SK-N-SH treated with all-trans-retinoic acid at 6 μM for 48 hours (cell line): ENCODE results near the gene TNFRSF12A.

Experiments
- ATAC-seq: fragments of 200-7000 bp; cut with Tn5 transposase; 3 replicates; pipeline ENCODE4 v1.9.1; 2020; ENCODE audit warnings: mild to moderate bottlenecking, moderate library complexity
- ARNTL ChIP-seq: fragments of 450-650 bp; formaldehyde crosslinking; IDR thresholded peaks from 2 replicates; pipeline ENCODE4 v1.5.0; 2020; ENCODE audit warnings: low read depth, mild to moderate bottlenecking, moderate library complexity, borderline replicate concordance
- BACH2 ChIP-seq: fragments of 250-450 bp; sonication (Bioruptor Pico); IDR thresholded peaks from 2 replicates; pipeline ENCODE4 v1.9.0; 2021; ENCODE audit warnings: mild to moderate bottlenecking, borderline replicate concordance
- CSDC2 ChIP-seq: fragments of 250-450 bp; sonication (Bioruptor Pico); IDR thresholded peaks from 2 replicates; pipeline ENCODE4 v1.5.0; 2020; ENCODE audit warnings: mild to moderate bottlenecking, moderate library complexity
- GLIS3 ChIP-seq: fragments of 250-450 bp; sonication (Bioruptor Pico); IDR thresholded peaks from 2 replicates; pipeline ENCODE4 v1.5.0; 2020; ENCODE audit warnings: mild to moderate bottlenecking, moderate library complexity
- ISL1 ChIP-seq: fragments of 250-450 bp; sonication (Bioruptor Pico); IDR thresholded peaks from 2 replicates; pipeline ENCODE4 v2.1.2; 2022; ENCODE audit warnings: mild to moderate bottlenecking, moderate library complexity
- OSR1 ChIP-seq: fragments of 250-450 bp; sonication (Bioruptor Pico); IDR thresholded peaks from 2 replicates; pipeline ENCODE4 v1.8.0; 2022; ENCODE audit warnings: moderate library complexity, mild to moderate bottlenecking, inconsistent platforms
- PPARA ChIP-seq: fragments of 250-450 bp; sonication (Bioruptor Pico); IDR thresholded peaks from 2 replicates; pipeline ENCODE4 v1.5.0; 2020; ENCODE audit warnings: mild to moderate bottlenecking, borderline replicate concordance
- RARB ChIP-seq: fragments of 250-450 bp; sonication (Bioruptor Pico); IDR thresholded peaks from 2 replicates; pipeline ENCODE4 v1.8.0; 2021; ENCODE audit warnings: mild to moderate bottlenecking, moderate library complexity
- SNAI2 ChIP-seq: fragments of 250-450 bp; sonication (Bioruptor Pico); IDR thresholded peaks from 2 replicates; pipeline ENCODE4 v1.5.0; 2020; ENCODE audit warnings: mild to moderate bottlenecking, moderate library complexity
- TCF4 ChIP-seq: fragments of 250-450 bp; sonication (Bioruptor Pico); IDR thresholded peaks from 2 replicates; pipeline ENCODE4 v1.8.0; 2021; ENCODE audit warnings: mild to moderate bottlenecking, moderate library complexity, borderline replicate concordance
- ZC3H10 ChIP-seq: fragments of 250-450 bp; sonication (Bioruptor Pico); IDR thresholded peaks from 2 replicates; pipeline ENCODE4 v1.5.1; 2021; ENCODE audit warnings: mild to moderate bottlenecking, moderate library complexity
- ZFP30 ChIP-seq: fragments of 450-650 bp; formaldehyde crosslinking; IDR thresholded peaks from 2 replicates; pipeline ENCODE4 v1.5.0; 2022; ENCODE audit warnings: mild to moderate bottlenecking, moderate library complexity
- ZNF565 ChIP-seq: fragments of 450-650 bp; formaldehyde crosslinking; conservative IDR thresholded peaks from 2 replicates; pipeline ENCODE4 v1.5.0; 2020; ENCODE audit warnings: low read depth, mild to moderate bottlenecking, moderate library complexity
- ZNF8 ChIP-seq: fragments of 450-650 bp; formaldehyde crosslinking; IDR thresholded peaks from 2 replicates; pipeline ENCODE4 v1.5.0; 2020; ENCODE audit warnings: mild to moderate bottlenecking, moderate library complexity
- TF ChIP-seq, protein P1 (sequence below): fragments of 250-450 bp; sonication (Bioruptor Pico); IDR thresholded peaks from 2 replicates; pipeline ENCODE4 v1.8.0; 2020; ENCODE audit warnings: mild to moderate bottlenecking, moderate library complexity, borderline replicate concordance
- TF ChIP-seq, protein P2 (sequence below): fragments of 250-450 bp; sonication (Bioruptor Pico); IDR thresholded peaks from 2 replicates; pipeline ENCODE4 v1.5.1; 2021; ENCODE audit warnings: mild to moderate bottlenecking, moderate library complexity
- TF ChIP-seq, protein P3 (sequence below): fragments of 250-450 bp; sonication (Bioruptor Pico); IDR thresholded peaks from 2 replicates; pipeline ENCODE4 v1.5.1; 2020; ENCODE audit warnings: low read depth, mild to moderate bottlenecking, moderate library complexity
- TF ChIP-seq, protein P4 (sequence below): fragments of 250-450 bp; sonication (Bioruptor Pico); IDR thresholded peaks from 2 replicates; pipeline ENCODE4 v1.5.0; 2020; ENCODE audit warnings: mild to moderate bottlenecking, moderate library complexity
- TF ChIP-seq, protein P5 (sequence below): fragments of 250-450 bp; sonication (Bioruptor Pico); IDR thresholded peaks from 2 replicates; pipeline ENCODE4 v1.8.0; 2021; ENCODE audit warnings: low read depth, mild to moderate bottlenecking, moderate library complexity, borderline replicate concordance

Gene TNFRSF12A

DNA sequence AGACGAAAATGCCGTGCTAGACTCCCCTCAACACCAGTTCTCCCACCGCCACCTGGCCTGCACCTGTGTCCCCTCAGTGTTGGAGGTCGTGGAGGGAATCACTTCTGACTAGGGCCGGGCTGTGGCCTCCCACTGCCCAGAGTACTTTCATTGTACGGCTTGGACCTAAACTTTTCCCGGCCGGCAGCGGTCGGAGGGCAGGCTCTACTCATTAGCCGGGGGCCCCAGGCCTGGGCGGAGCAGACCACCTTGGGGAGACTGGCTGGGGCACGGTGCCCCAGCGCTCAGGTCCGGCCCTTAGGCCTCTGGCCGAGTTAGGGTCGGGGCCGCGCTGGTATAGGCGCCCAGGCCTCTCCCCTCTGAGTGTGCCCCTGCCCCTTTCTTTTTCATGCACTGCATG, 2.8 kb upstream of the TNFRSF12A start:
- no peak for ATAC-seq
- TF ChIP-seq, protein P1, sequence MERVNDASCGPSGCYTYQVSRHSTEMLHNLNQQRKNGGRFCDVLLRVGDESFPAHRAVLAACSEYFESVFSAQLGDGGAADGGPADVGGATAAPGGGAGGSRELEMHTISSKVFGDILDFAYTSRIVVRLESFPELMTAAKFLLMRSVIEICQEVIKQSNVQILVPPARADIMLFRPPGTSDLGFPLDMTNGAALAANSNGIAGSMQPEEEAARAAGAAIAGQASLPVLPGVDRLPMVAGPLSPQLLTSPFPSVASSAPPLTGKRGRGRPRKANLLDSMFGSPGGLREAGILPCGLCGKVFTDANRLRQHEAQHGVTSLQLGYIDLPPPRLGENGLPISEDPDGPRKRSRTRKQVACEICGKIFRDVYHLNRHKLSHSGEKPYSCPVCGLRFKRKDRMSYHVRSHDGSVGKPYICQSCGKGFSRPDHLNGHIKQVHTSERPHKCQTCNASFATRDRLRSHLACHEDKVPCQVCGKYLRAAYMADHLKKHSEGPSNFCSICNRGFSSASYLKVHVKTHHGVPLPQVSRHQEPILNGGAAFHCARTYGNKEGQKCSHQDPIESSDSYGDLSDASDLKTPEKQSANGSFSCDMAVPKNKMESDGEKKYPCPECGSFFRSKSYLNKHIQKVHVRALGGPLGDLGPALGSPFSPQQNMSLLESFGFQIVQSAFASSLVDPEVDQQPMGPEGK (CRISPR knock-in tag) = no peak
- no peak for TF ChIP-seq ISL1 (CRISPR knock-in tag)
- no peak for TF ChIP-seq ZFP30 (CRISPR knock-in tag)
- no peak for TF ChIP-seq SNAI2 (CRISPR knock-in tag)
- no peak for TF ChIP-seq ARNTL (CRISPR knock-in tag)
- TF ChIP-seq, protein P2, sequence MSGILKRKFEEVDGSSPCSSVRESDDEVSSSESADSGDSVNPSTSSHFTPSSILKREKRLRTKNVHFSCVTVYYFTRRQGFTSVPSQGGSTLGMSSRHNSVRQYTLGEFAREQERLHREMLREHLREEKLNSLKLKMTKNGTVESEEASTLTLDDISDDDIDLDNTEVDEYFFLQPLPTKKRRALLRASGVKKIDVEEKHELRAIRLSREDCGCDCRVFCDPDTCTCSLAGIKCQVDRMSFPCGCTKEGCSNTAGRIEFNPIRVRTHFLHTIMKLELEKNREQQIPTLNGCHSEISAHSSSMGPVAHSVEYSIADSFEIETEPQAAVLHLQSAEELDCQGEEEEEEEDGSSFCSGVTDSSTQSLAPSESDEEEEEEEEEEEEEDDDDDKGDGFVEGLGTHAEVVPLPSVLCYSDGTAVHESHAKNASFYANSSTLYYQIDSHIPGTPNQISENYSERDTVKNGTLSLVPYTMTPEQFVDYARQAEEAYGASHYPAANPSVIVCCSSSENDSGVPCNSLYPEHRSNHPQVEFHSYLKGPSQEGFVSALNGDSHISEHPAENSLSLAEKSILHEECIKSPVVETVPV (CRISPR knock-in tag) = no peak
- TF ChIP-seq BACH2 (CRISPR knock-in tag) = no peak
- no peak for TF ChIP-seq TCF4 (CRISPR knock-in tag)
- no peak for TF ChIP-seq ZC3H10 (CRISPR knock-in tag)
- TF ChIP-seq OSR1 (CRISPR knock-in tag) = no peak
- TF ChIP-seq ZNF565 = no peak
- TF ChIP-seq, protein P3, sequence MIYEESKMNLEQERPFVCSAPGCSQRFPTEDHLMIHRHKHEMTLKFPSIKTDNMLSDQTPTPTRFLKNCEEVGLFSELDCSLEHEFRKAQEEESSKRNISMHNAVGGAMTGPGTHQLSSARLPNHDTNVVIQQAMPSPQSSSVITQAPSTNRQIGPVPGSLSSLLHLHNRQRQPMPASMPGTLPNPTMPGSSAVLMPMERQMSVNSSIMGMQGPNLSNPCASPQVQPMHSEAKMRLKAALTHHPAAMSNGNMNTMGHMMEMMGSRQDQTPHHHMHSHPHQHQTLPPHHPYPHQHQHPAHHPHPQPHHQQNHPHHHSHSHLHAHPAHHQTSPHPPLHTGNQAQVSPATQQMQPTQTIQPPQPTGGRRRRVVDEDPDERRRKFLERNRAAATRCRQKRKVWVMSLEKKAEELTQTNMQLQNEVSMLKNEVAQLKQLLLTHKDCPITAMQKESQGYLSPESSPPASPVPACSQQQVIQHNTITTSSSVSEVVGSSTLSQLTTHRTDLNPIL = no peak
- TF ChIP-seq GLIS3 (CRISPR knock-in tag) = no peak
- TF ChIP-seq, protein P4, sequence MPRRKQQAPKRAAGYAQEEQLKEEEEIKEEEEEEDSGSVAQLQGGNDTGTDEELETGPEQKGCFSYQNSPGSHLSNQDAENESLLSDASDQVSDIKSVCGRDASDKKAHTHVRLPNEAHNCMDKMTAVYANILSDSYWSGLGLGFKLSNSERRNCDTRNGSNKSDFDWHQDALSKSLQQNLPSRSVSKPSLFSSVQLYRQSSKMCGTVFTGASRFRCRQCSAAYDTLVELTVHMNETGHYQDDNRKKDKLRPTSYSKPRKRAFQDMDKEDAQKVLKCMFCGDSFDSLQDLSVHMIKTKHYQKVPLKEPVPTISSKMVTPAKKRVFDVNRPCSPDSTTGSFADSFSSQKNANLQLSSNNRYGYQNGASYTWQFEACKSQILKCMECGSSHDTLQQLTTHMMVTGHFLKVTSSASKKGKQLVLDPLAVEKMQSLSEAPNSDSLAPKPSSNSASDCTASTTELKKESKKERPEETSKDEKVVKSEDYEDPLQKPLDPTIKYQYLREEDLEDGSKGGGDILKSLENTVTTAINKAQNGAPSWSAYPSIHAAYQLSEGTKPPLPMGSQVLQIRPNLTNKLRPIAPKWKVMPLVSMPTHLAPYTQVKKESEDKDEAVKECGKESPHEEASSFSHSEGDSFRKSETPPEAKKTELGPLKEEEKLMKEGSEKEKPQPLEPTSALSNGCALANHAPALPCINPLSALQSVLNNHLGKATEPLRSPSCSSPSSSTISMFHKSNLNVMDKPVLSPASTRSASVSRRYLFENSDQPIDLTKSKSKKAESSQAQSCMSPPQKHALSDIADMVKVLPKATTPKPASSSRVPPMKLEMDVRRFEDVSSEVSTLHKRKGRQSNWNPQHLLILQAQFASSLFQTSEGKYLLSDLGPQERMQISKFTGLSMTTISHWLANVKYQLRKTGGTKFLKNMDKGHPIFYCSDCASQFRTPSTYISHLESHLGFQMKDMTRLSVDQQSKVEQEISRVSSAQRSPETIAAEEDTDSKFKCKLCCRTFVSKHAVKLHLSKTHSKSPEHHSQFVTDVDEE (CRISPR knock-in tag) = no peak
- no peak for TF ChIP-seq RARB (CRISPR knock-in tag)
- TF ChIP-seq, protein P5, sequence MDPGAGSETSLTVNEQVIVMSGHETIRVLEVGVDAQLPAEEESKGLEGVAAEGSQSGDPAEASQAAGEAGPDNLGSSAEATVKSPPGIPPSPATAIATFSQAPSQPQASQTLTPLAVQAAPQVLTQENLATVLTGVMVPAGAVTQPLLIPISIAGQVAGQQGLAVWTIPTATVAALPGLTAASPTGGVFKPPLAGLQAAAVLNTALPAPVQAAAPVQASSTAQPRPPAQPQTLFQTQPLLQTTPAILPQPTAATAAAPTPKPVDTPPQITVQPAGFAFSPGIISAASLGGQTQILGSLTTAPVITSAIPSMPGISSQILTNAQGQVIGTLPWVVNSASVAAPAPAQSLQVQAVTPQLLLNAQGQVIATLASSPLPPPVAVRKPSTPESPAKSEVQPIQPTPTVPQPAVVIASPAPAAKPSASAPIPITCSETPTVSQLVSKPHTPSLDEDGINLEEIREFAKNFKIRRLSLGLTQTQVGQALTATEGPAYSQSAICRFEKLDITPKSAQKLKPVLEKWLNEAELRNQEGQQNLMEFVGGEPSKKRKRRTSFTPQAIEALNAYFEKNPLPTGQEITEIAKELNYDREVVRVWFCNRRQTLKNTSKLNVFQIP = no peak
- TF ChIP-seq ZNF8 (CRISPR knock-in tag) = no peak

DNA sequence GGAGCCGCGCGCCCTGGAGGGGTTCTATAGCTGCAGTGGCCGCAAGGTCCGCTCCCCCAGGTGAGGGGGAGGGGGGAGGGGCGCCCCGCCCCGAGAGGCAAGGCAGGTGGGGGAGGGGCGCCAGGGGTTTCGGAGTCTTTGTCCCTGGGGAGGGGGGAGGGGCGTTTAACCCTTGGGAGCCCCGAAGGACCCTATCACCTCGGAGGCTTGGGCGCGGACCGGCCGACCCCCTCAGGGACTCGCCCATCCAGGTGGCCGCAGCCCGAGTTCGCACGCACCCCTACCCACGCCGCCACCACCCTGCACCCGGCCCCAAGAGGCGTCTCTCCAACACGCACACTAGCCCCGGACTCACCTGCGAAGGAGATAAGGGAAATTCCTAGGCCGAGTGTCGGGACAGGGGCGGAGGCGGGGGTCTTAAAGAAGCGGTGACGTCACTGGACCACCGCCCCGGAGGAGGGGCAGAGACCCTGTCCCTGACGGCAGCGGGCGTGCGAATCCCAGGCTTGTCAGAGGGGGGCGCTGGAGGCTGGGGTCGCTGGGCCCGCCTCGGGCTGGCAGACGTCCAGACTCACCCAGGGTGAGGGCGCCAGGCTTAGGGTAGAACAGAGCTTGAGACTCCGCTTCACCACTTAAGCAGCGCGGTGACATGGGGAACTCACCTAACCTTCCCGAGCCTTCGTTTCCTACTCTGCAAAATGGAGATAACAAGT, 2.2 kb upstream of the TNFRSF12A start, which contains the start of gene CLDN6:
CLDN6 (minus strand) TSS at position 390 of the 713 bp plus-strand sequence. CDS start 2,162 bp downstream, outside the sequence.
- TF ChIP-seq PPARA (no peak), CSDC2 (no peak), ZC3H10 (CRISPR knock-in tag) (no peak), ZNF565 (no peak), OSR1 (CRISPR knock-in tag) (no peak), SNAI2 (CRISPR knock-in tag) (no peak)
- TF ChIP-seq, protein P1 (CRISPR knock-in tag) = no peak
- TF ChIP-seq, protein P3 = no peak
- TF ChIP-seq, protein P4 (CRISPR knock-in tag) = no peak
- ATAC-seq = no peak
